Measurements from ENCODE around the gene CHD5.

The CHD5 gene

DNA sequence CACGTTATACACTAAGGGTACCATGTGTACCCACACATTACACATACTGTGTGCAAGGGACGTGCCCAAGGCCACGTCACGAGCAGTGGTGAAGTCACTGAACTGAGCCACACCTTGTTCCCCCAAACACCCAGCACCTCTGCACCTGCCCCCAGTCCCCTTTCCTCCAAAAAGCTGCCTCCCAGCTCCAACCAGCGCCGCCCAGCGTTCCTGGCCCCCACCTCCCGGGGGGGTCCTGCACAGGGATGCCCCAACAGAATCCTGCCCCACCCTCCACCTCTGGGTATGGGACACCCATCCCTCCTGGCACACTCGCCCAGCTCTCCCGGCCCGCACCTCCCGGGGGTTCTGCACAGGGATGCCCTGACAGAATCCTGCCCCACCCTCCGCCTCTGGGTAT is 54.1 kb downstream of the CHD5 start:
- no peaks in the 10 kb centered on the region for H4K20me1 ChIP-seq (ENCODE audit: insufficient read depth, low read length)
- peaks cover 5% of the 10 kb centered on the region; the same call in 1 of the 2 replicates for H3K4me1 ChIP-seq (ENCODE audit: low read length)
- no peak overlapping the region for H3K4me2 ChIP-seq (ENCODE audit: low read depth, low read length)
- TF ChIP-seq CTCF (IDR thresholded peaks at IDR 0.05; ENCODE audit: low read length): no peak
- no peak for TF ChIP-seq EZH2 (optimal IDR thresholded peaks at IDR 0.05; ENCODE audit: low read depth, low read length)
- TF ChIP-seq EZH2phosphoT487 (IDR thresholded peaks at IDR 0.05; ENCODE audit: low read length): no peak
- no peak for DNase-seq
- H3K9me3 ChIP-seq (replicated peaks; ENCODE audit: insufficient read depth, low read length): no peaks in the 10 kb centered on the region
- H3K27me3 ChIP-seq (replicated peaks; ENCODE audit: insufficient read depth, low read length): peaks cover 86% of the 10 kb centered on the region
- no peaks in the 10 kb centered on the region for H3K9me2 ChIP-seq (replicated peaks; ENCODE audit: insufficient read depth, low read length)
- no peak overlapping the region for H3K4me3 ChIP-seq (ENCODE audit: low read length)
- no peaks in the 10 kb centered on the region for H3F3A ChIP-seq (ENCODE audit: insufficient read depth, low read length)
- H3K27ac ChIP-seq (ENCODE audit: low read length): no peak overlapping the region
- no peak overlapping the region for H3K9ac ChIP-seq (ENCODE audit: low read length)
- no peak overlapping the region for H2AFZ ChIP-seq (ENCODE audit: low read length)
- H3K79me2 ChIP-seq (ENCODE audit: low read length): no peaks in the 10 kb centered on the region
- no peaks in the 10 kb centered on the region for H3K36me3 ChIP-seq (replicated peaks; ENCODE audit: insufficient read depth, low read length)

DNA sequence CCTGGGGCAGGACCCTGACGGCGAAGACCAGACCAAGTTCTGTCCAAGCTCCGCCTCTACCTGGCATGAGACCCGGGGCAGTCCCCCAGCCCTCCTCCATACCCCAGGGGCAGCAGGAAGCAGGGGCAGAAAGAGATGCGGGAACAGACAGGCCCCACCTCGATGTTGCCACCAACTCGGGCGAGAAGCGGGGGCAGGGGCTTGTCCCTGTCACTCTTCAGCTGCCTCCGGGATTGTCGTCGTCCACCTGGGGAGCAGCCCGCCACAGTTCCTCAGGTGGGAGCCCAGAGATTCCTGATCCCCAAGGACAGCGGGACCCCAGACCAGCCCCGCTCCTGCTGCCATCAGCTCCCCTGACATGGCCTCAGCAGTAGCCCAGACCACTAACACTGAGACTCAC is 54.8 kb downstream of the CHD5 start:
- Histone ChIP-seq H3K27ac (ENCODE audit: low read length) (no peak overlapping the region), H3K9ac (ENCODE audit: low read length) (no peak overlapping the region), H3K4me3 (ENCODE audit: low read length) (no peak overlapping the region), H4K20me1 (ENCODE audit: insufficient read depth, low read length) (no peaks in the 10 kb centered on the region), H3K36me3 (replicated peaks; ENCODE audit: insufficient read depth, low read length) (no peaks in the 10 kb centered on the region), H3K4me2 (ENCODE audit: low read depth, low read length) (no peak overlapping the region), H3K79me2 (ENCODE audit: low read length) (no peaks in the 10 kb centered on the region), H3K9me2 (replicated peaks; ENCODE audit: insufficient read depth, low read length) (no peaks in the 10 kb centered on the region), H3K27me3 (replicated peaks; ENCODE audit: insufficient read depth, low read length) (peaks cover 84% of the 10 kb centered on the region), H3K9me3 (replicated peaks; ENCODE audit: insufficient read depth, low read length) (no peaks in the 10 kb centered on the region), H3F3A (ENCODE audit: insufficient read depth, low read length) (no peaks in the 10 kb centered on the region), H3K4me1 (ENCODE audit: low read length) (peaks cover 5% of the 10 kb centered on the region; the same call in 1 of the 2 replicates), H2AFZ (ENCODE audit: low read length) (no peak overlapping the region)
- DNase-seq: no peak
- no peak for TF ChIP-seq CTCF (IDR thresholded peaks at IDR 0.05; ENCODE audit: low read length)
- no peak for TF ChIP-seq EZH2phosphoT487 (IDR thresholded peaks at IDR 0.05; ENCODE audit: low read length)
- no peak for TF ChIP-seq EZH2 (optimal IDR thresholded peaks at IDR 0.05; ENCODE audit: low read depth, low read length)

DNA sequence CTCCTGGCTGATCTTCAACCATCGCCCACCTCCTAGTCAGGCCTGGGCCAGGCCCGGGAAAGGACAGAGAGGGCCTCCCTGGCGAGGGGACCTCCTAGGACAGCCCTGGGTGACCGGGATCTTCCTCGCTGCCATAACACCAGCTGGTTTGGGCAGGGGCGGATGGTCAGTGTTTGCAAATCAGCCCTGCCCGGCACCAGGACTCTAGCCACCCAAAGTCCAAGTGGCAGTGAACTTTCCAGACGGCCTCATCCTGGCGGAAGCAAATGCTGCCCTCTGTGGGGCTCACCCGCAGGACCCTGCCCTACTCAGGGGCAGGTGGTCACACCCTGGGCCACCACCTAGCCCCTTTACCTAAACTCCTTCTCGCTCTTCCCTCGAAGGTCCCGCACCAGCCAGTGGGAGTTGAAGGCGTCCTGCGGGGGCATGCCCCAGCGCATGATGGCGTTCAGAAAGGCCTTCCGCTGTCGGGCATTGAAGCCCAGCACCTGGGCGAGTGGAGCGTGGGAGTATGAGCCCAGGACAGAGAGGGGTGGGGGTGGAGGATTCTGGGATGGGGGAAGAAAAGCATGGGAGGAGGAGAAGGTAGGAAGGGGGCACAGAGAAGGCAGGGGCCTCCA is 55.3 kb downstream of the CHD5 start:
- Histone ChIP-seq H3K4me3 (ENCODE audit: low read length) (no peak overlapping the region), H3K9me2 (replicated peaks; ENCODE audit: insufficient read depth, low read length) (no peaks in the 10 kb centered on the region), H3K4me1 (ENCODE audit: low read length) (peaks cover 5% of the 10 kb centered on the region; the same call in 1 of the 2 replicates), H3K4me2 (ENCODE audit: low read depth, low read length) (no peak overlapping the region), H3K36me3 (replicated peaks; ENCODE audit: insufficient read depth, low read length) (no peaks in the 10 kb centered on the region), H2AFZ (ENCODE audit: low read length) (no peak overlapping the region), H3K27ac (ENCODE audit: low read length) (no peak overlapping the region), H3F3A (ENCODE audit: insufficient read depth, low read length) (no peaks in the 10 kb centered on the region), H3K27me3 (replicated peaks; ENCODE audit: insufficient read depth, low read length) (peaks cover 79% of the 10 kb centered on the region), H4K20me1 (ENCODE audit: insufficient read depth, low read length) (no peaks in the 10 kb centered on the region), H3K9me3 (replicated peaks; ENCODE audit: insufficient read depth, low read length) (no peaks in the 10 kb centered on the region), H3K79me2 (ENCODE audit: low read length) (no peaks in the 10 kb centered on the region), H3K9ac (ENCODE audit: low read length) (no peak overlapping the region)
- no peak for DNase-seq
- TF ChIP-seq EZH2phosphoT487 (IDR thresholded peaks at IDR 0.05; ENCODE audit: low read length) (no peak), EZH2 (optimal IDR thresholded peaks at IDR 0.05; ENCODE audit: low read depth, low read length) (no peak), CTCF (IDR thresholded peaks at IDR 0.05; ENCODE audit: low read length) (no peak)

All from MM.1S (cell line).